Mesenteric fat pad (tissue), 1 donor: ENCODE data around the gene C11orf97. TPM values are rescaled to one million over a fixed set of nuclear protein-coding genes. Genes with fewer than 3 reads are reported as not detected.
A peak's percentile ranks its signal among the peaks of the same experiment; 100 is the strongest.
"Not testable (repeated sequence)": the region's sequence is repeated elsewhere in the genome, so short reads cannot be mapped to it uniquely, and the experiment has no call there.

Experiments
- DNase-seq: peaks from one replicate; pipeline ENCODE4 v3.0.0-alpha.2; 2020; ENCODE audit warnings: low spot score
- long read RNA-seq: library from polyadenylated mRNA; unstranded; transcript quantifications from one replicate; pipeline ENCODE4 v2.0.0, GENCODE V29; 2020
- total RNA-seq: library from RNA; stranded (reverse); fragmentation: NEBNext Ultra II Directional; extraction: Animal tissue kit (Norgen Biotek cat#: 25700); gene quantifications from one replicate; pipeline ENCODE4 v1.2.1, GENCODE V29; 2021
- donor health status: DM: yes; HTN: yes; CAD: no.

The C11orf97 gene, protein sequence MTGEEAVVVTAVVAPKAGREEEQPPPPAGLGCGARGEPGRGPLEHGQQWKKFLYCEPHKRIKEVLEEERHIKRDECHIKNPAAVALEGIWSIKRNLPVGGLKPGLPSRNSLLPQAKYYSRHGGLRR
- not detected for total RNA-seq
- long read RNA-seq = 0 reads

DNA sequence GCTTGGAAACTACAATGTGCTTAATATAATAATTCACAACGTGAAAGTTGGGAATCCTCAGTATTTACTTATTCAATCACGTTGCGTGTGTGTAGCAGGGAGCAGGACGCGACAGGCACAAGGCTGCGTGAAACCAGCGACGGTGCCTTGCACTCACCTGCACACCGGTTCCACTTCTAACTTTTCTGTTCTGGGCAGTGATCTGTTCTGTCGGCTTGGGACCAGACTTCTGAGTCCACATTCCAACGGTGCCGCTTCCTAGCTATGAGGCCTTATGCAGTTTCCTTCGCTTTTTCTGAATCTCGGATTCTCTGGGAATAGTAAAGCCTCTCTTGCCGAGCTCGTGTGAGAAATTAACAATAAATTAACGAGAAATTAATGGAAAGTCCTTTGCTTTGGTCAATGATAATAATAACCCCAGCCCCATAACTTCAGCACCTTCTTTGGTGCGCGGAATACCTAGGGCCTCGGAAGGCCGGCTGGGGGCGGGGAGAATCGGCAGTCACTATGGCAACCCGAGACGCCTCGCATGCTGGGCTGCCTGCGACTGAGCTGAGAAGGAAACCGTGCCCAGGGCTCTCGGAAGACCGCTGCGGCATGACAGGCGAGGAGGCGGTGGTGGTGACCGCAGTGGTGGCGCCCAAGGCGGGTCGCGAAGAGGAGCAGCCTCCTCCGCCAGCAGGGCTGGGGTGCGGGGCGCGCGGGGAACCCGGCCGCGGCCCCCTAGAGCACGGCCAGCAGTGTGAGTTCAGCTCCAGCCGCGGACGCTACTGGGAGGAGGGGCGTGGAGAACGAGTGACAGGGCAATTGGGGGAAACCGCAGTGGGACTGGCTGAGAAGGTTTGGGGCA, at the start of gene C11orf97:
TSS of gene C11orf97 (plus strand) at position 530 of the 850 bp plus-strand sequence. CDS start at position 598, 68 bp downstream.
- DNase-seq = peak; percentile 89

DNA sequence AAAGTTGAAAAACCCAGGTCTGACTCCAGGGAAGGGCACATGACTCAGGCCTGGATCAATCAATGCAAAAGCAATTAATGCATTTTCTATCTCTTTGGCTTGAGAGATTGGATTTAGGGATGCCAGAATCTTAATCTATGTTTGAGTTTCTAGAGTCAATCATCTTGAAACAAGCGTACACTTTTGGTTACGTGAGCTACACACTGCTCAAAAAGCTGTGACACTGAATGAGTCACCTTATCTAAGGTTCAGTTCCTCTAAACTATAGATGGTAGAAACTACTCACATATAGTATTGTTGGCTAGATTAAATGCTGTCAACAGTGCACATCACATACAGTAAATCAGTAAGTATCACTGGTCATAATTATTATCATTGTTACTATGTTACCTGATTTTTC, 42.8 kb upstream of the C11orf97 start:
- DNase-seq = no peak

GRCh38 chr11:94472916-94473799, 39.1 kb upstream of the C11orf97 start:
- DNase-seq = no peak

DNA sequence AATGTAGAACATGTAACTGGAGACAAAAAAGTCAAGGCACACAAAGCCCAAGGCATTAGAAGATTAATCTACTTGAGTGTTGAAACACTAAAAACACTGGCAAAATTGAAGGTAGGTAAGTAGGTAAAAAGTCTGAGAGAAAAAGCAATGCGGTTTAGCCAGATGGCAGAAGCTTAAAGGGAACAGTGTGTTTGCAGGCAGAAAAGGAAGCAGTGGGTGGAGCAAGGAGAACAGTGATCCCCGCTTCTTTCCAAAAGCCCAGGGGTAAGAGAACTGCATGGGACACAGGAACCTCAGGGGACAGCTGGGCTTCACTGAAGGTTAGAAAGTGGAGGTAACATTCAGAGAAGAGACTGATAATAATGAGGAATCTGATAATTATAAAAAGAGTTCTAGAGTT, 34.6 kb upstream of the C11orf97 start:
- no peak for DNase-seq

DNA sequence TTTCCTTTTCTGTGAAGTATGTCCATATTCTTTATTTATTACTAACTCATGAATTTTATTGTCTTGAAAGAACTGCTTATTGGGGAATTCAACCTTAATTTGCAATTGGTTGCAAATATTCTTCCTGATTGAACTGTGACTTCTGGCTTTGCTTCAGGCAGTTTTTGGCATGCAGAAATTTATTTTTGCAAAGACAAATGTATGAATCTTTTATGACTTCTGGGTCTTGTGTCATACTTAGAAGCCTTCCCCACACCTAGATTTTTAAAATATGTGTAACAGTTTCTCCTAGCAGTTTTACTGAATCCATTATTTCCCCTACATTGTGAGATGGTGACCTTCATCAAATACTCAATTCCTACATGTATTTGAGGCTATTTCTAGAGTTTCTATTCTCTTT, 30.9 kb upstream of the C11orf97 start:
- DNase-seq = no peak

DNA sequence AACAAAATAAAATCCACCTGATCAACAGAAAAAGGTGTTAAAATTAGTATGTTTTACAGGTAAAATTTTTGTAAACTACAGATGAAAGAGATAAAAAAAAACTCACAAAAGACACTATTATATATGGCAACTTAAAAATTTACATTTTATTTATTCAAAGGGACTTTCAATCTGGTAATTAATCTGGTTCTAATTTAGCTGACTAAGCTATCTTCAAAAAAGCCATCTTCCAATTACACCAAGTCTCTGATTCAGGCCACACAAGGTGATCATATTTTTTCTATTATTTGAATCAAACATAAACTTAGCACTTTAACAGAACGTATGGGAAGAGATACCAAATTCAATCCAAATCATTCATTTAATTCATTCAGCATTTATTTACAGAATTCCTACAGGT, 26.2 kb upstream of the C11orf97 start:
- no peak for DNase-seq

DNA sequence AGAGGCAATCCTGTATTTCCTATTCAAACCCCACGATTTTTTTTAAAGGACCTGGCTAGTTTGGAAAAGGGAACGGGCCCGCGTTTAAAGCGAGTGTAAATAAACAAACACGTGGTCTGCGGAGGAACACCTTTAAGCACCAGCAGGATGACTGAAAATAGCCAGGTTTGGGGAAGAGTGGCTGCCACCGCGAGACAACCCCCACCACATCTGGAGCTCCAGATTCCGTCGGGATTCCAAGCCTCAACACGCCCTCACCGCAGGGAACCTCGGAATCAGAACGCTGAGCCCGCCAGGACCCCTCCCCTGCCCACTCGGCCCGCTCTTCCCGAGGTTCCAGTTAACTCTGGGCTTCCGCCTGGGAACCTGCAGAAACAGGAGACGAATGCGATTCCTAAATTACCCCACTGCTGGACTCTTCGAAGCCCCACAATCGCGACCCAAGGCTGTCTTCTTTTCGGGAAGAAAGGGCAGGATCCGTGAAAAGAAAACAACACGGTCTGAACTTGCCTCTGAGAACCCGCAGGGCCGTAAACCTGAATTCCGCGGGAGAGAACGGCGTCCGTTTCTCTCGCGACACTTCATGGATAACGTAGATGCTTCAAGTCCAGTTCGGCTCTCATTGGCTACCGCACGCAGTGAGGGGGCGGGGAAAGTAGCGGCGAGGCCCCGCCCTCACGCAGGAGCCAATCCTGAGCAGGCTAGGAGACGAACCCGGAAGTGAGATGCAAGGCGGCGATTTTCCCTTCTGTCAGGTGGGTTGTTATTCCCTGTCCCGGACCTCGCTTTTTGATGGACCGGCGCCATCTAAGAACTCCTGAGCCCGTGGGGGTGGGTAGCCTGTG, 18.8 kb upstream of the C11orf97 start, which contains the start of the genes ANKRD49 and MRE11:
TSS of gene ANKRD49 (plus strand) at position 704 of the 845 bp plus-strand sequence. CDS start 2,710 bp downstream, outside the sequence.
TSS of gene MRE11 (minus strand) at position 564 of the 845 bp plus-strand sequence. CDS start 1,043 bp downstream, outside the sequence.
- peak; percentile 98 for DNase-seq

DNA sequence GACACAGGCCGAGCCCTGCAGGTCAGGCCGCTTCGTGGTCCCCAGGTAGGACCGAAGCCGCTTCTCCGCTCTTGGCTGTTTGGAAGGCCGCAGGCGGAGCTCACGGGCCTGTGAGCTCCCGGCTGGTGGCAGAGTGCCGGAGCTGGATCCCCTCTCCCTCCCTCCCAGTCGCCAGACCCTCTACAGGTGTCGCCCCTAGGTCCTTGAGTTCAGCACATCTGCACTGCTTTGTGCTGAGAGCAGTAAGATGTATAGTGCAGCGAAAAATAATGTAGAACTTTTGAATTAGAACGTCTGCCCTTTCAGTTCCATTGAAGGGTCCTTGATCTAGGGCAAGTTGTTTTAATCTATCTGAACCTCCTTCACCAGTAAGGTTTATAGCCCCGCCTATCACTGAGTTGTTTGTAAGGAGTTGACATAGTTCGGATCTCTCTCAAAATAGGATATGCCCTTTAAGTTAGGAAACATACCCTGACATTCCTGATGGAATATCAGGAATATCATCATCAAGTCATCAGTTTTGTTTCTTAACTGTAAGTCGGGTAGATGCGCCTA, 18.1 kb upstream of the C11orf97 start:
- DNase-seq = no peak

DNA sequence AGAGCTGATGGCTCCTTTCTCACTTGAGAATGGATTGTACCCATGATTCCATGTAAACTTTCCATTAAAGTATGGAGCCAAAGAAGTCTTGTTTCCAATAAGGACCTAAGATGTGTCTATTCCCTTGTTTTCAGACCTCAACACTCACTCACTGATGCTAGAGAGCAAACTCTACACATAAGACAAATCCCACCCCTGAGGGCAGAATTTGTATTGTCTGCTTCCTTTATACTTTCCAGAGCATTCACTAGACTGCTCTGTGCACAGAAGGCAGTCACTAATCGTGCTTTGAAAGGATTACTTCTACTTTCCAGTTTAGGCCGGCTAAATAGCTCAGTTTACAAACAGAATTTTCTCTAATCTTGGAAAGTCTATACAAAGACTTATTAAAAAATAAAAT, 12.1 kb upstream of the C11orf97 start:
- DNase-seq = no peak

DNA sequence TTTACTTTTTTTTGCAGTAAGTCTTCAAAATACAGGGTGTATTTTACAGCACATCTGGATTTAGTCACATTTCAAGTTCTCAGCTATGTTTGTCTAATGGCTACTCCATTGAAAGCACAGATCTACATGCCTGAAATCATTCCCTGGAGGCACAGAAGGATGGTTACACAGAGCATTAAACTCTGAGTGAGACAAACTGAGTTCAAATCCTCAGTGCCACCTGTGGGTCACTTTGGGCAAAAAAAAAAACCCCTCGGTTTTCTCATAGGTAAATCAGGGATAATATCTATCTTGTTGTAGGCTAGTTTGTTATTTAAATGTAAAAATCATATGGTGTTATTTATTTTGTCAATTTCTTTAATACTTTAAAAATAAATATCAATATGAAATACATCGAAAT, 10.7 kb upstream of the C11orf97 start:
- no peak for DNase-seq

DNA sequence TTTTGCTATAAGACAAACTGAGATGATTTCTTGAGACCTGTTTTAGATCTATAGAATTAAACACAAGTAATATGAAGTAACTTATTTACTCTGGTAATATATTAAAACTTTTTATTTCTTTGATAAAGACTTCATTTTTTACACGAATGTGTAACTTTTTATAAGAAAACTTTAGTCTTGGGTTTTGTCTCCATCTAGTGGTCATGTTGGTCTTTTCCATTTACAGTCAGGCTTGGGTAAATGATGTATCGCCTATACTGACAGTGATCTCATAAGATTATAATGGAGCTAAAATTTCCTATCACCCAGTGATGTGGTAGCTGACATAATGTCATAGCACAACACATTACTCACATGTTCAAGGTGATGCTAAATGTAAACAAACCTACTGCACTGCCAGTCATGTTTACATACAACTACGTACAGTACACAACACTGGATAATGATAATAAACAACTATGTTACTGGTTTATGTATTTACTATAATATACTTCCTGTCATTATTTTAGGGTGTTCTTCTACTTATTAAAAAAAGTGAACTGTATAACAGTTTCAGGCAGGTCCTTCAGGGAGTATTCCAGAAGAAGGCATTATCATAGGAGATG, 7.5 kb upstream of the C11orf97 start:
- no peak for DNase-seq

DNA sequence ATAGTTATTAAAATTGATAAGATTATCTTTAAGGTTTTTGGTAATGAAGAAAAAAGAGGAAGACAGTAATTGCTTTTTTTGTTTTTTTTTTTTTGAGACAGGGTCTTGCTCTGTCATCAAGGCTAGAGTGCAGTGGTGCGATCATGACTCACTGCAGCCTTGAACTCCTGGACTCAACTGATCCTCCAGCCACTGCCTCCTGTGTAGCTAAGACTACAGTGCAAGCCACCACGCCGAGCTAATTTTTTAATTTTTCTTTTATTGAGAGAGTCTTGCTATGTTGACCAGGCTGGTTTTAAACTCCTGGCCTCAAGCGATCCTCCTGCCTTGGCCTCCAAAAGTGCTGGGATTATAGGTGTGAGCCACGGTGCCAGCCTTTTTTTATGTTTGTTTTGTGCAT, 5.7 kb upstream of the C11orf97 start:
- not testable (repeated sequence) for DNase-seq

- no peak for DNase-seq
Observed at GRCh38 chr11:94507485-94507884, 4.8 kb upstream of the C11orf97 start.

DNA sequence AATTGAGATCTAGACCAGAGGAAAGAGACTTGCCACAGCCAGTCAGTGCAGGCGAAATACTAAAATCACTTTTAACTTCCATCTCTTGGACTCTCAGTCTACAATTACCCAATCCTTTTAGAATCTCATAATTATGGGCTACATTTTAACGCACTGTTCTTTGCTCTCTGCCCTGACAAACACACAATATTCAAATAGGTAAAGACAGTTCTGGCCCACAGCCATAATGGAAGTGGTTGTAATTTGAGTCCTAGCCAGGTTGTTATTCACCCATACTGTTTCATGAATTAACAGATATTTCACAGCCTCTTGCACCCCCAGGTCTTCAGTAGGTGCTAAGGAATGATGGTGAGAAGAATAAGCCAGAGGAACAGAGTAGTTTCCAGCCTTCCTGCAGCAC, 830 bp downstream of the C11orf97 start:
- DNase-seq = no peak

- DNase-seq = no peak
Observed at GRCh38 chr11:94515398-94515797, 3.1 kb downstream of the C11orf97 start.

DNA sequence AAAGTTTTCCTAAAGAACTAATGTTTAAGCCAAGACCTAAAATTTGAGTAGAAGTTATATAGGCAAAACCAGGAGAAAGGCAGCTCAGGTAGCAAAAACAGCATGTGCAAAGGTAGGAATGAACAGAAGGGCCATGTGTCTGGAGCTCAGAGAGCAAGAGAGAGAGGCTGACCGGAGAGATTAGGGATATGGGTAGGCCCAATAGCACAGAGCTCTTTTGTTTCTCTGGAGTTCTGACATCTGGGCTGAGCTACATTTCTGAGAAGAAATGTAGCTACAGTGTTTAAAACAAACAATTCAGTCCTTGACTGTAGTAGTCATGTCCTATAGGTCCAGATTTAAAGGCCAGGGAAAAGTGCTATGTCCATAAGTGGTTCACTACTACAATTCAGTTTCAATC, 4.5 kb downstream of the C11orf97 start:
- no peak for DNase-seq

DNA sequence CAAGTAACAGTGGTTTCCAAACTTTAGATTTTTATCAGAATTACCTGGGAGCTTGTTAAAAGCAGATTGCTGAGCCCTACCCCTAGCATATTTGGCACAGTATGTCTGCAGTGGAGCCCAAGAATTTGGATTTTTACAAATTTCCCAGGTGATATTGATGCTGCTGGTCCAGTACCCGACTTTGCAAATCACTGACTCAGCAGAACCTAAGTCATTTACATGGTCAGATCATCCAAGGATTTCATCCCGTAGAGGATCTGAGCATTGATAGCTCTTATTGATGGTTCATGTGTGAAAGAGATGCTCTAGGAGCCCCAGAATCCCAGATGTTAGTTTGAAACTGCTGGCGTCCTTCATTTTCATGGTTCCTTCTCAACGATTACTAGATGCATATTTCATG, 6.0 kb downstream of the C11orf97 start:
- DNase-seq = no peak

DNA sequence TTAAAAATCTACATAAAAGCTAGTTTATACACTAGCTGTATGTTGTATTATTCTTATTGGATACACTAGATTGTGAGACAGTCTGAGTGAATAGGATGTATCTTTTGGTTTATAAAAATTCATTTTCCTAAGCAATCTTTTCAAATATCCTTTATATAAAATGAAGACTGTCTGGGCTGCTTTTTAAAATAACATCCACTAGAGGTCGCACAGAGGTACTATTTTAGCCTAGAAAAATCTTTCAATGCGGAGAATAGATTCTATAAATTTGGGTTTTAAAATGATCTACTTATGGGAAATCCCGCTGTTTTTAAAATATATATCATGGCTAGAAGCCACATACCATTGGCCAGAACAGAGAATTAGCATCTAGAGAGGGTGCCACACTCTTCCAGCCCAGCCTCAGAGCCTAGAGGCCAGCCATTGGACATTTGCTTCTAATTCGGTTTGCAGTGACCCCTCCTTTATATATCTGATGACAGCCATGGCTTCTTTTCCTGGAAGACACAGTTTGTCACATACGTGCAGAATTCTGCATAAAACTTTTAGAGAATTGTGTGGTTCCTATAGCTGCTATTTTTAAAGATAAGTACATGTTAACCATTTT, 7.3 kb downstream of the C11orf97 start:
- DNase-seq = no peak

GRCh38 chr11:94521684-94522083, 9.4 kb downstream of the C11orf97 start:
- DNase-seq = no peak

- DNase-seq = no peak
Observed at GRCh38 chr11:94524341-94524740, 12.1 kb downstream of the C11orf97 start.
